HL-60 (cell line): ENCODE results near the gene MAN2A2.
"Not testable (repeated sequence)": the region's sequence is repeated elsewhere in the genome, so short reads cannot be mapped to it uniquely, and the experiment has no call there.

Experiments
- DNase-seq, 2 experiments: peaks; one replicate each; pipeline ENCODE4 v3.0.0-alpha.2; 2010 to 2020; ENCODE audit warnings: low read depth in 1 of 2, low spot score in 1 of 2
- H3K27ac ChIP-seq: fragments of 250-450 bp; sonication (Bioruptor Pico); replicated peaks from 2 replicates; pipeline ENCODE4 v1.5.1; 2020; ENCODE audit warnings: mild to moderate bottlenecking, moderate library complexity
- H3K27me3 ChIP-seq: fragments of 250-450 bp; sonication (Bioruptor Pico); 2 replicates; pipeline ENCODE4 v1.5.1; 2021; ENCODE audit warnings: mild to moderate bottlenecking, moderate library complexity; ENCODE audit not compliant: insufficient read depth, poor library complexity, severe bottlenecking
- H3K4me3 ChIP-seq: replicated peaks from 2 replicates; pipeline ENCODE4 v1.5.1; 2011; ENCODE audit warnings: mild to moderate bottlenecking, control low read depth, low read length; ENCODE audit not compliant: insufficient read depth
- CTCF ChIP-seq: IDR thresholded peaks from one replicate; pipeline ENCODE4 v1.5.1; 2011; ENCODE audit warnings: low read length, control low read depth, inconsistent platforms; ENCODE audit not compliant: insufficient read depth
- GABPA ChIP-seq: IDR thresholded peaks from 2 replicates; pipeline ENCODE4 v1.6.1; 2012; ENCODE audit warnings: low read depth
- POLR2AphosphoS5 ChIP-seq: IDR thresholded peaks from 2 replicates; pipeline ENCODE4 v1.6.1; 2012; ENCODE audit warnings: low read depth
- SPI1 ChIP-seq: IDR thresholded peaks from 2 replicates; pipeline ENCODE4 v1.6.1; 2012; ENCODE audit warnings: low read depth, mild to moderate bottlenecking, borderline replicate concordance
- TF ChIP-seq, protein P1 (sequence below): IDR thresholded peaks from 2 replicates; pipeline ENCODE4 v1.6.1; 2012; ENCODE audit warnings: low read depth; ENCODE audit not compliant: insufficient replicate concordance

The MAN2A2 gene

DNA sequence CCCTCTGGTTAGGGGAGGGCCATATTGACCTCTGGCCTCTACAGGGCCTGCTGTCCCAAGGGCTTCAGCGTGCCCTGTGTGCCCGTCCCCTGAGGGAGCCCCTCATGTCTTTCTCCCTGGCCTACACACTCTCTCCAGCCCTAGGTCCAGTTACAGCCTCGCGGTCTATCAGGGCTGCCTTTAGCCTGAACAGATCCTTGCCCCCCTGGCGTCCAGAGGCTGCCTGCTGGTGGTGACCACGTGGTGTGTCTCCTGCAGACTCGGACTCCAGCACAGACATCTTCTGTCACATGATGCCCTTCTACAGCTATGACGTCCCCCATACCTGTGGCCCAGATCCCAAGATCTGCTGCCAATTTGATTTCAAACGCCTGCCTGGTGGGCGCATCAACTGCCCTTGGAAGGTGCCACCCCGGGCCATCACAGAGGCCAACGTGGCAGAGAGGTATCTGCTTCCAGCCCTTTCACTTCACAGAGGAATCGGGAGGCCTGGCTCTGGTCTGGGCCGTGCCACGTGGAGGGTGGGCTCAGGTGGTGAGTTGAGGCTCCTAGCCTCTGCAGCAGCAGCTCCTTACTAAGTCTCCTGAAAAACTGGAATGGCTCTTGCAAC is 4.1 kb downstream of the MAN2A2 start:
- TF ChIP-seq, protein P1, sequence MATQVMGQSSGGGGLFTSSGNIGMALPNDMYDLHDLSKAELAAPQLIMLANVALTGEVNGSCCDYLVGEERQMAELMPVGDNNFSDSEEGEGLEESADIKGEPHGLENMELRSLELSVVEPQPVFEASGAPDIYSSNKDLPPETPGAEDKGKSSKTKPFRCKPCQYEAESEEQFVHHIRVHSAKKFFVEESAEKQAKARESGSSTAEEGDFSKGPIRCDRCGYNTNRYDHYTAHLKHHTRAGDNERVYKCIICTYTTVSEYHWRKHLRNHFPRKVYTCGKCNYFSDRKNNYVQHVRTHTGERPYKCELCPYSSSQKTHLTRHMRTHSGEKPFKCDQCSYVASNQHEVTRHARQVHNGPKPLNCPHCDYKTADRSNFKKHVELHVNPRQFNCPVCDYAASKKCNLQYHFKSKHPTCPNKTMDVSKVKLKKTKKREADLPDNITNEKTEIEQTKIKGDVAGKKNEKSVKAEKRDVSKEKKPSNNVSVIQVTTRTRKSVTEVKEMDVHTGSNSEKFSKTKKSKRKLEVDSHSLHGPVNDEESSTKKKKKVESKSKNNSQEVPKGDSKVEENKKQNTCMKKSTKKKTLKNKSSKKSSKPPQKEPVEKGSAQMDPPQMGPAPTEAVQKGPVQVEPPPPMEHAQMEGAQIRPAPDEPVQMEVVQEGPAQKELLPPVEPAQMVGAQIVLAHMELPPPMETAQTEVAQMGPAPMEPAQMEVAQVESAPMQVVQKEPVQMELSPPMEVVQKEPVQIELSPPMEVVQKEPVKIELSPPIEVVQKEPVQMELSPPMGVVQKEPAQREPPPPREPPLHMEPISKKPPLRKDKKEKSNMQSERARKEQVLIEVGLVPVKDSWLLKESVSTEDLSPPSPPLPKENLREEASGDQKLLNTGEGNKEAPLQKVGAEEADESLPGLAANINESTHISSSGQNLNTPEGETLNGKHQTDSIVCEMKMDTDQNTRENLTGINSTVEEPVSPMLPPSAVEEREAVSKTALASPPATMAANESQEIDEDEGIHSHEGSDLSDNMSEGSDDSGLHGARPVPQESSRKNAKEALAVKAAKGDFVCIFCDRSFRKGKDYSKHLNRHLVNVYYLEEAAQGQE = no peak
- no peak for TF ChIP-seq POLR2AphosphoS5
- TF ChIP-seq GABPA = no peak
- TF ChIP-seq CTCF = no peak
- no peak for TF ChIP-seq SPI1
- H3K4me3 ChIP-seq = no peak overlapping the region
- no peak overlapping the region for H3K27ac ChIP-seq
- H3K27me3 ChIP-seq = no peaks in the 10 kb centered on the region
- no peak for DNase-seq

- Histone ChIP-seq H3K4me3 (no peak overlapping the region), H3K27me3 (no peaks in the 10 kb centered on the region), H3K27ac (no peak overlapping the region)
- TF ChIP-seq SPI1 (no peak), CTCF (no peak), POLR2AphosphoS5 (no peak), GABPA (no peak)
- TF ChIP-seq, protein P1 = no peak
- DNase-seq = no peak
These were observed 4.9 kb downstream of the MAN2A2 start for GRCh38 chr15:90907838-90908507.

DNA sequence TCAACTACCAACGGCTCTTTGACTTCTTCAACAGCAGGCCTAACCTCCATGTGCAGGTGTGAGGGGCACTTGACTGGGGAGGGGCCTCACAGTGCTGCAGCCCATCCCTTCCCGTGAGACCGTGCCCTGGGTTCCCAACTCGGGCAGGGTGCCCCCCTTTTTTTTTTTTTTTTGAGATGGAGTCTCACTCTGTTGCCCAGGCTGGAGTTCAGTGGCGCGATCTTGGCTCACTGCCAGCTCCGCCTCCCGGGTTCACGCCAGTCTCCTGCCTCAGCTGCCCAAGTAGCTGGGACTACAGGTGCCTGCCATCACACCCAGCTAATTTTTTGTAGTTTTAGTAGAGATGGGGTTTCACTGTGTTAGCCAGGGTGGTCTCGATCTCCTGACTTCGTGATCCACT is 6.3 kb downstream of the MAN2A2 start:
- not testable (repeated sequence) for DNase-seq, H3K4me3 ChIP-seq, H3K27ac ChIP-seq, H3K27me3 ChIP-seq

- TF ChIP-seq CTCF (no peak), POLR2AphosphoS5 (no peak), SPI1 (no peak), GABPA (no peak)
- TF ChIP-seq, protein P1 = no peak
- no peak overlapping the region for H3K27ac ChIP-seq
- H3K27me3 ChIP-seq = no peaks in the 10 kb centered on the region
- no peak for DNase-seq
- no peak overlapping the region for H3K4me3 ChIP-seq
These were observed 6.9 kb downstream of the MAN2A2 start for GRCh38 chr15:90909976-90910375.
